Astrocyte (in vitro differentiated cells and primary cell): Measurements from ENCODE around the gene SLC43A2. TPM values are rescaled to one million over a fixed set of nuclear protein-coding genes. Genes with fewer than 3 reads are reported as not detected.
A peak's percentile ranks its signal among the peaks of the same experiment; 100 is the strongest.

Source experiments
- DNase-seq: peaks from one replicate; pipeline ENCODE4 v3.0.0-alpha.2; 2010; ENCODE audit warnings: low read depth
- FAIRE-seq: peaks from 2 replicates; lab custom pipeline; 2011; peaks lifted over from hg19 to GRCh38; lab: Jason Lieb, UNC
- H2AFZ ChIP-seq: 2 replicates; pipeline ENCODE4 v1.6.0; 2012; ENCODE audit warnings: low read depth, low read length, inconsistent platforms
- H3K27ac ChIP-seq: 2 replicates; pipeline ENCODE4 v1.5.1; 2011; ENCODE audit warnings: low read depth, low read length, inconsistent platforms
- H3K27me3 ChIP-seq: 2 replicates; pipeline ENCODE4 v1.6.0; 2011; ENCODE audit warnings: low read length, inconsistent platforms; ENCODE audit not compliant: insufficient read depth
- H3K36me3 ChIP-seq: 2 replicates; pipeline ENCODE4 v1.5.1; 2011; ENCODE audit warnings: low read length, inconsistent platforms; ENCODE audit not compliant: insufficient read depth
- H3K4me1 ChIP-seq: 2 replicates; pipeline ENCODE4 v1.5.1; 2011; ENCODE audit warnings: low read length, inconsistent platforms; ENCODE audit not compliant: insufficient read depth
- H3K4me2 ChIP-seq: 2 replicates; pipeline ENCODE4 v1.6.0; 2012; ENCODE audit warnings: low read length, inconsistent platforms
- H3K4me3 ChIP-seq: 2 replicates; pipeline ENCODE4 v1.5.1; 2011; ENCODE audit warnings: low read depth, mild to moderate bottlenecking, low read length, inconsistent platforms; ENCODE audit not compliant: insufficient read depth
- H3K79me2 ChIP-seq: 2 replicates; pipeline ENCODE4 v1.6.0; 2012; ENCODE audit warnings: mild to moderate bottlenecking, low read length, inconsistent platforms; ENCODE audit not compliant: insufficient read depth
- H3K9ac ChIP-seq: 2 replicates; pipeline ENCODE4 v1.6.0; 2012; ENCODE audit warnings: mild to moderate bottlenecking, low read length, inconsistent platforms
- H3K9me3 ChIP-seq: 2 replicates; pipeline ENCODE4 v1.5.1; 2012; ENCODE audit warnings: low read depth, mild to moderate bottlenecking, low read length, inconsistent platforms; ENCODE audit not compliant: insufficient read depth
- H4K20me1 ChIP-seq: 2 replicates; pipeline ENCODE4 v1.6.0; 2012; ENCODE audit warnings: low read length, inconsistent platforms; ENCODE audit not compliant: insufficient read depth
- H3K27ac Mint-ChIP-seq: one replicate; pipeline ENCODE4 v1.8.0; 2021; ENCODE audit warnings: mild to moderate bottlenecking, mixed read lengths; ENCODE audit not compliant: unreplicated experiment
- H3K27me3 Mint-ChIP-seq: one replicate; pipeline ENCODE4 v1.8.0; 2021; ENCODE audit warnings: low read depth, mixed read lengths; ENCODE audit not compliant: unreplicated experiment
- H3K36me3 Mint-ChIP-seq: one replicate; pipeline ENCODE4 v1.8.0; 2021; ENCODE audit warnings: low read depth, mixed read lengths; ENCODE audit not compliant: unreplicated experiment
- H3K4me1 Mint-ChIP-seq: one replicate; pipeline ENCODE4 v1.8.0; 2021; ENCODE audit warnings: low read depth, mixed read lengths; ENCODE audit not compliant: unreplicated experiment
- H3K4me3 Mint-ChIP-seq: one replicate; pipeline ENCODE4 v1.8.0; 2021; ENCODE audit warnings: mild to moderate bottlenecking, moderate library complexity, mixed read lengths; ENCODE audit not compliant: unreplicated experiment
- H3K9me3 Mint-ChIP-seq: one replicate; pipeline ENCODE4 v1.8.0; 2021; ENCODE audit warnings: mild to moderate bottlenecking, mixed read lengths; ENCODE audit not compliant: unreplicated experiment
- EZH2 ChIP-seq: IDR thresholded peaks from 2 replicates; pipeline ENCODE4 v1.6.1; 2012; ENCODE audit warnings: mild to moderate bottlenecking, low read length, inconsistent platforms; ENCODE audit not compliant: insufficient read depth
- total RNA-seq: library from RNA; stranded (reverse); gene quantifications from 2 replicates; pipeline ENCODE4 v1.2.1, GENCODE V29; 2021
- TF ChIP-seq, protein P1 (sequence below): IDR thresholded peaks from 2 replicates; pipeline ENCODE4 v1.5.1; 2011; ENCODE audit warnings: low read depth, mild to moderate bottlenecking, inconsistent platforms, low read length, moderate library complexity; ENCODE audit not compliant: insufficient read depth

The SLC43A2 gene
- total RNA-seq, 1 donor from 2014 or later = 17.9 TPM

DNA sequence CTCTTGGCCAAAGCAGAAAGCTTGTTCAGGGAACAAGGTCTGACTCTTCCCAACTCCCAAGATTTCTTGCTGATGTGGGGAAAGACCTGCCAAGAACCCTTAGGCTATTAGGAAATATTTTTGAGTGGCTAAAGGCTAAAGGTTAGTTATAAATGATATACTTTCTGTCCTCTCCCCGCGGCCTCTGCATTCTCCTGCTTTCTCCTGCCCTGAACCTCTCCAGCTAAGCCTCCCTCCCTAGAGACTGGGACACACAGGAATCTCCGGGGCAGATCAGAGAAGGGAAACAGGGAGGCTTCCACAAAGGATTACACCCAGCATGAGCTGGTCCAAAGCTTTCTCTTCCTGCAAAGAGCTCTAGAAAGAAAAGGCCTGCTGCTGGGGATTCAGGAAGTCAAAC is 2.3 kb downstream of the SLC43A2 start:
- Histone ChIP-seq H3K9ac (no peak overlapping the region), H3K79me2 (no peaks in the 10 kb centered on the region), H3K27ac (no peak overlapping the region), H3K4me2 (peak overlapping the region; percentile 100), H3K4me1 (peaks cover 9% of the 10 kb centered on the region), H4K20me1 (peaks cover 18% of the 10 kb centered on the region), H2AFZ (no peak overlapping the region), H3K36me3 (no peaks in the 10 kb centered on the region), H3K27me3 (no peaks in the 10 kb centered on the region), H3K4me3 (no peak overlapping the region), H3K9me3 (no peaks in the 10 kb centered on the region)
- Mint-ChIP-seq H3K9me3 (no peaks in the 10 kb centered on the region), H3K27me3 (peaks cover 5% of the 10 kb centered on the region), H3K4me3 (peak overlapping the region; percentile 82), H3K27ac (no peak overlapping the region), H3K4me1 (peaks cover 9% of the 10 kb centered on the region), H3K36me3 (peaks cover under 1% of the 10 kb centered on the region)
- FAIRE-seq = no peak
- TF ChIP-seq, protein P1, sequence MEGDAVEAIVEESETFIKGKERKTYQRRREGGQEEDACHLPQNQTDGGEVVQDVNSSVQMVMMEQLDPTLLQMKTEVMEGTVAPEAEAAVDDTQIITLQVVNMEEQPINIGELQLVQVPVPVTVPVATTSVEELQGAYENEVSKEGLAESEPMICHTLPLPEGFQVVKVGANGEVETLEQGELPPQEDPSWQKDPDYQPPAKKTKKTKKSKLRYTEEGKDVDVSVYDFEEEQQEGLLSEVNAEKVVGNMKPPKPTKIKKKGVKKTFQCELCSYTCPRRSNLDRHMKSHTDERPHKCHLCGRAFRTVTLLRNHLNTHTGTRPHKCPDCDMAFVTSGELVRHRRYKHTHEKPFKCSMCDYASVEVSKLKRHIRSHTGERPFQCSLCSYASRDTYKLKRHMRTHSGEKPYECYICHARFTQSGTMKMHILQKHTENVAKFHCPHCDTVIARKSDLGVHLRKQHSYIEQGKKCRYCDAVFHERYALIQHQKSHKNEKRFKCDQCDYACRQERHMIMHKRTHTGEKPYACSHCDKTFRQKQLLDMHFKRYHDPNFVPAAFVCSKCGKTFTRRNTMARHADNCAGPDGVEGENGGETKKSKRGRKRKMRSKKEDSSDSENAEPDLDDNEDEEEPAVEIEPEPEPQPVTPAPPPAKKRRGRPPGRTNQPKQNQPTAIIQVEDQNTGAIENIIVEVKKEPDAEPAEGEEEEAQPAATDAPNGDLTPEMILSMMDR = no peak
- TF ChIP-seq EZH2 = no peak
- no peak for DNase-seq

DNA sequence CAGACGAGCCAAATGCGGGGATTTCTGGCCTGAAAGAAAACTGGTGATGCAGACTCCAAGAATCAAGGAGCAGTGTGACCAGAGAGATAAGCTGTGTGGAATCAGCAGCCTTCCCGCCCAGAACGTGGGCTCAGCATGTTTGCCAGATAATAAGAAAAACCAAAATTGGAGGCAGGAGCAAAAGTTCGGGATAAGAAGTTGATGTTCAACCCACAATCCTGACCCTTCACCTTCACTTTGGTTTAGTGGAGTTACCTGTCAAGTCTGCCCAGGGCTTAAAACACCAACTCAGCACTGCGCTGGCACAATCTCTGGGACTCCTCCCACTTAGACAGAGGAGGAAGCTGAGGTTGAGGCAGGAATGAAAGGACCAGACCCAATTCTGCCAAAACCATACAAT is 3.1 kb downstream of the SLC43A2 start:
- no peaks in the 10 kb centered on the region for H3K79me2 ChIP-seq
- no peaks in the 10 kb centered on the region for H3K9me3 ChIP-seq
- H3K4me1 ChIP-seq = peaks cover 9% of the 10 kb centered on the region
- Mint-ChIP-seq H3K27me3 (peaks cover 5% of the 10 kb centered on the region), H3K4me3 (no peak overlapping the region), H3K36me3 (peaks cover 2% of the 10 kb centered on the region), H3K27ac (no peak overlapping the region), H3K9me3 (no peaks in the 10 kb centered on the region), H3K4me1 (peaks cover 9% of the 10 kb centered on the region)
- no peaks in the 10 kb centered on the region for H3K27me3 ChIP-seq
- TF ChIP-seq EZH2 = no peak
- TF ChIP-seq, protein P1 = no peak
- no peak overlapping the region for H3K9ac ChIP-seq
- H4K20me1 ChIP-seq = peaks cover 18% of the 10 kb centered on the region
- no peak overlapping the region for H3K4me3 ChIP-seq
- H3K4me2 ChIP-seq = no peak overlapping the region
- no peak overlapping the region for H3K27ac ChIP-seq
- H3K36me3 ChIP-seq = no peaks in the 10 kb centered on the region
- H2AFZ ChIP-seq = no peak overlapping the region
- DNase-seq (no peak), FAIRE-seq (no peak)

DNA sequence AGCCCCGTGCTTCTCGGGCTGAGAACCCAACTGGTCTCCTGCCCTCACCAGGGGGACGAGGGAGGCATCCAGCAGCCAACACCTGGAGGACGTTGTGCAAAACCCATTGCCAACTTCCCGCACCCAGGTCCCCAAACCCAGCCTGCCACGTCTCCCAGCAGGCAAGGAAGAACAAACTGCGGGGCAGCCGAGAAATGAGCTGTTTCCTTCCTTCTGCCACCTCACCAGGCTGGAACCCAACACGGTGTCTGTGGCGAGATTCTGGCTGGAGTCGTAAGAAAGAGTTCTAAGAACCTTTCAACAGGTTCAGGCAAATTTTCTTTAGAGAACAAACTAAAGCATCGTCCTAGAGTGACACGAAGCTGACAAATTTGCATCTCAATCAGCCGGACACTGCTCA is 3.6 kb downstream of the SLC43A2 start:
- Histone ChIP-seq H3K4me2 (no peak overlapping the region), H4K20me1 (peaks cover 18% of the 10 kb centered on the region), H3K9ac (no peak overlapping the region), H3K36me3 (no peaks in the 10 kb centered on the region), H3K27me3 (no peaks in the 10 kb centered on the region), H2AFZ (no peak overlapping the region), H3K4me1 (peaks cover 9% of the 10 kb centered on the region), H3K9me3 (no peaks in the 10 kb centered on the region), H3K27ac (no peak overlapping the region), H3K4me3 (no peak overlapping the region), H3K79me2 (no peaks in the 10 kb centered on the region)
- Mint-ChIP-seq H3K4me1 (peaks cover 9% of the 10 kb centered on the region), H3K9me3 (no peaks in the 10 kb centered on the region), H3K27me3 (peaks cover 5% of the 10 kb centered on the region), H3K36me3 (peaks cover 2% of the 10 kb centered on the region), H3K27ac (no peak overlapping the region), H3K4me3 (no peak overlapping the region)
- no peak for TF ChIP-seq EZH2
- TF ChIP-seq, protein P1 = no peak
- FAIRE-seq = no peak
- no peak for DNase-seq
